K562 (cell line): Measurements from ENCODE around the gene EPHA7. TPM values are rescaled to one million over a fixed set of nuclear protein-coding genes. Genes with fewer than 3 reads are reported as not detected.

Source experiments
- ATAC-seq: fragments of 200-7000 bp; cut with Tn5 transposase; 3 replicates; pipeline ENCODE4 v1.9.1; 2020; ENCODE audit warnings: moderate library complexity
- BruUV-seq: library from RNA; stranded (reverse); fragments of 400-500 nt; replicated peaks from 2 replicates; lab custom pipeline; 2021; lab: Mats Ljungman, UMichigan
- CTCF ChIA-PET: fragments of 300-600 bp; formaldehyde crosslinking; extraction: SDS; loops from one replicate; lab custom pipeline; 2021; ENCODE audit warnings: low intra/inter-chr PET ratio; lab: Yijun Ruan, JAX
- POLR2A ChIA-PET: fragments of 300-600, 350-650 bp; sonication (Branson Sonifier 250); formaldehyde crosslinking; extraction: SDS; loops from one replicate; lab custom pipeline; 2021; ENCODE audit warnings: antibody characterized with exemption, inconsistent platforms; lab: Yijun Ruan, JAX
- DNase-seq, 4 experiments: peaks; one replicate each; pipeline versions ENCODE4 v3.0.0 to v3.0.0-alpha.2; 2011 to 2018; ENCODE audit warnings: low spot score in 3 of 4, mixed read lengths in 3 of 4; ENCODE audit errors: extremely low read depth in 1 of 4
- FAIRE-seq: peaks from 2 replicates; lab custom pipeline; 2011; peaks lifted over from hg19 to GRCh38; lab: Jason Lieb, UNC
- H2AFZ ChIP-seq: 2 replicates; pipeline ENCODE4 v1.6.0; 2011; ENCODE audit warnings: low read depth, low read length, control low read depth, inconsistent platforms
- H3K27ac ChIP-seq: fragments of 200-600 bp; 3 replicates; pipeline ENCODE4 v1.8.0; 2011; ENCODE audit warnings: low read depth, mild to moderate bottlenecking, control low read depth, inconsistent platforms, low read length, moderate library complexity, mixed read lengths; ENCODE audit errors: extremely low read depth
- H3K27me3 ChIP-seq, 2 experiments: fragments of 300-600 bp in 1 of 2; 2 replicates in 1 of 2; 3 replicates in 1 of 2; pipeline versions ENCODE4 v1.6.0 to v1.8.0; 2011; ENCODE audit warnings: inconsistent platforms in 2 of 2, low read length in 2 of 2, mild to moderate bottlenecking in 1 of 2, mixed read lengths in 1 of 2, moderate library complexity in 1 of 2; ENCODE audit not compliant: control insufficient read depth in 2 of 2, insufficient read depth in 2 of 2
- H3K36me3 ChIP-seq: fragments of 300-600 bp; 3 replicates; pipeline ENCODE4 v1.8.0; 2011; ENCODE audit warnings: mild to moderate bottlenecking, low read length, inconsistent platforms; ENCODE audit not compliant: control insufficient read depth, insufficient read depth
- H3K4me1 ChIP-seq, 2 experiments: fragments of 200-600 bp in 1 of 2; replicated peaks in 1 of 2; 2 replicates in 1 of 2; 3 replicates in 1 of 2; pipeline versions ENCODE4 v1.5.1 to v1.8.0; 2011; ENCODE audit warnings: inconsistent platforms in 2 of 2, low read length in 2 of 2, mild to moderate bottlenecking in 1 of 2, mixed read lengths in 1 of 2, moderate library complexity in 1 of 2; ENCODE audit not compliant: control insufficient read depth in 2 of 2, insufficient read depth in 2 of 2
- H3K4me2 ChIP-seq: 2 replicates; pipeline ENCODE4 v1.6.1; 2011; ENCODE audit warnings: low read length, control low read depth, inconsistent platforms, mixed read lengths; ENCODE audit not compliant: insufficient read depth
- H3K4me3 ChIP-seq: fragments of 200-600 bp; sonication (generic), shearing (Covaris generic); 2 replicates; pipeline ENCODE4 v1.5.1; 2016; ENCODE audit warnings: control low read depth, inconsistent platforms
- H3K79me2 ChIP-seq: fragments of 200-600 bp; 3 replicates; pipeline ENCODE4 v1.8.0; 2011; ENCODE audit warnings: low read length, inconsistent platforms; ENCODE audit not compliant: control insufficient read depth, insufficient read depth
- H3K9ac ChIP-seq, 2 experiments: 2 replicates each; pipeline versions ENCODE4 v1.6.0 to v1.6.1; 2011; ENCODE audit warnings: low read depth in 2 of 2, low read length in 2 of 2, control low read depth in 1 of 2, inconsistent platforms in 1 of 2, mild to moderate bottlenecking in 1 of 2, mixed read lengths in 1 of 2; ENCODE audit not compliant: insufficient read depth in 1 of 2
- H3K9me1 ChIP-seq: one replicate; pipeline ENCODE4 v1.6.0; 2011; ENCODE audit warnings: inconsistent platforms, mild to moderate bottlenecking, low read length, moderate library complexity; ENCODE audit not compliant: control insufficient read depth, insufficient read depth
- H3K9me3 ChIP-seq: replicated peaks from 2 replicates; pipeline ENCODE4 v1.5.1; 2011; ENCODE audit warnings: low read depth, low read length, inconsistent platforms; ENCODE audit not compliant: control insufficient read depth, insufficient read depth
- H4K20me1 ChIP-seq: replicated peaks from 2 replicates; pipeline ENCODE4 v1.6.1; 2011; ENCODE audit warnings: low read length, inconsistent platforms, mixed read lengths; ENCODE audit not compliant: control insufficient read depth, insufficient read depth
- FOXP4 ChIP-seq: sonication (generic); formaldehyde crosslinking; IDR thresholded peaks from 2 replicates; pipeline ENCODE4 v1.8.0; 2022; ENCODE audit warnings: mild to moderate bottlenecking, missing genetic modification reagents, borderline replicate concordance
- KAT7 ChIP-seq: sonication (generic); formaldehyde crosslinking; IDR thresholded peaks from 2 replicates; pipeline ENCODE4 v1.8.0; 2022; ENCODE audit warnings: missing genetic modification reagents, mild to moderate bottlenecking, borderline replicate concordance
- NR1H2 ChIP-seq: sonication (generic); formaldehyde crosslinking; IDR thresholded peaks from 2 replicates; pipeline ENCODE4 v1.4.0; 2020; ENCODE audit warnings: mild to moderate bottlenecking, missing genetic modification reagents
- PTBP1 ChIP-seq: fragments of 200-400 bp; formaldehyde crosslinking; IDR thresholded peaks from 2 replicates; pipeline ENCODE4 v1.6.1; 2017; ENCODE audit warnings: low read depth, low read length
- SAFB2 ChIP-seq: fragments of 200-400 bp; formaldehyde crosslinking; IDR thresholded peaks from 2 replicates; pipeline ENCODE4 v1.6.1; 2018; ENCODE audit warnings: borderline replicate concordance, low read length, low read depth, moderate library complexity; ENCODE audit not compliant: severe bottlenecking
- SP2 ChIP-seq: IDR thresholded peaks from 2 replicates; pipeline ENCODE4 v1.6.1; 2011; ENCODE audit warnings: mild to moderate bottlenecking, low read depth, low read length, moderate library complexity; ENCODE audit not compliant: poor library complexity, severe bottlenecking; ENCODE audit errors: extremely low read depth
- TRIM25 ChIP-seq: fragments of 450-650 bp; IDR thresholded peaks from 2 replicates; pipeline ENCODE4 v1.7.0; 2016; ENCODE audit warnings: borderline replicate concordance
- ZBED1 ChIP-seq: IDR thresholded peaks from 2 replicates; pipeline ENCODE4 v1.6.1; 2014
- ZBTB12 ChIP-seq: fragments of 250-450 bp; sonication (Bioruptor Pico); IDR thresholded peaks from 2 replicates; pipeline ENCODE4 v1.4.0; 2020
- ZNF224 ChIP-seq: sonication (generic); formaldehyde crosslinking; IDR thresholded peaks from 2 replicates; pipeline ENCODE4 v1.8.0; 2022; ENCODE audit warnings: mild to moderate bottlenecking, missing genetic modification reagents
- ZNF324 ChIP-seq: fragments of 250-450 bp; sonication (Bioruptor Pico); IDR thresholded peaks from 2 replicates; pipeline ENCODE4 v1.4.0; 2020; ENCODE audit warnings: mild to moderate bottlenecking
- ZNF551 ChIP-seq: fragments of 250-450 bp; sonication (Bioruptor Pico); IDR thresholded peaks from 2 replicates; pipeline ENCODE4 v1.5.0; 2021; ENCODE audit warnings: mild to moderate bottlenecking, moderate library complexity
- ZNF583 ChIP-seq: fragments of 250-450 bp; sonication (Bioruptor Pico); IDR thresholded peaks from 2 replicates; pipeline ENCODE4 v1.4.0; 2020
- in situ Hi-C: fragments of 300-500 bp; cut with MboI; formaldehyde crosslinking; loops from 4 replicates; pipeline ENCODE4 v1.15.0; 2018; ENCODE audit warnings: inconsistent platforms, mixed read lengths
- intact Hi-C: fragments of 100-400 bp; cut with micrococcal nuclease; formaldehyde crosslinking; loops from 2 replicates; pipeline ENCODE4 v1.14.2; 2022
- polyA plus RNA-seq, 8 experiments: library from polyadenylated mRNA; depleted of rRNA in 4 of 8; stranded (reverse) in 5 of 8; unstranded in 3 of 8; fragments of >200 nt; fragmentation: Nextera tagmentation in 2 of 8; fragmentation: Illumina TruSeq in 1 of 8; extraction: Ambion mirVana in 2 of 8; extraction: Trizol in 1 of 8; gene quantifications; 2 replicates each; pipeline versions ENCODE4 v1.2.1 to v1.2.3, GENCODE V29; 2011 to 2014; ENCODE audit warnings: inconsistent platforms in 1 of 8, missing spikeins in 1 of 8
- total RNA-seq, 7 experiments: library from RNA; depleted of rRNA in 6 of 7; stranded (reverse); fragments of >200 nt in 6 of 7; fragmentation: Illumina TruSeq in 2 of 7; extraction: Trizol in 2 of 7; gene quantifications; 2 replicates each; pipeline versions ENCODE4 v1.2.1 to v1.2.3, GENCODE V29; 2011 to 2021; ENCODE audit warnings: low replicate concordance in 1 of 7

Gene EPHA7
- total and polyA plus RNA-seq, 9 of the 15 experiments (the other 6 are each of a cell fraction or from before 2014, with no cell fraction given) = not detected

- Histone ChIP-seq H3K9ac (no peak overlapping the region), H3K36me3 (no peaks in the 10 kb centered on the region), H3K9me1 (no peaks in the 10 kb centered on the region), H4K20me1 (no peaks in the 10 kb centered on the region), H3K27me3 (no peaks in the 10 kb centered on the region), H2AFZ (no peak overlapping the region), H3K27ac (no peak overlapping the region), H3K4me1 (no peaks in the 10 kb centered on the region), H3K9me3 (peaks cover 3% of the 10 kb centered on the region), H3K79me2 (no peaks in the 10 kb centered on the region), H3K4me2 (no peak overlapping the region), H3K4me3 (no peak overlapping the region)
- intact Hi-C loops (no loop called here), in situ Hi-C loops (no loop called here)
- POLR2A ChIA-PET = no interaction called here
- FAIRE-seq = no peak
- CTCF ChIA-PET = no interaction called here
- no TSS peak for BruUV-seq
- no peak for TF ChIP-seq ZNF324 (CRISPR knock-in tag)
- TF ChIP-seq PTBP1 = no peak
- no peak for TF ChIP-seq KAT7 (CRISPR knock-in tag)
- no peak for TF ChIP-seq ZNF551
- TF ChIP-seq TRIM25 = no peak
- no peak for TF ChIP-seq ZNF583 (CRISPR knock-in tag)
- TF ChIP-seq ZBED1 = no peak
- TF ChIP-seq ZNF224 (CRISPR knock-in tag) = no peak
- no peak for TF ChIP-seq NR1H2 (CRISPR knock-in tag)
- TF ChIP-seq FOXP4 (CRISPR knock-in tag) = no peak
- TF ChIP-seq SAFB2 = no peak
- TF ChIP-seq ZBTB12 (CRISPR knock-in tag) = no peak
- TF ChIP-seq SP2 = no peak
- ATAC-seq = no peak
- no peak for DNase-seq
Measured at GRCh38 chr6:93242049-93242448, 177.3 kb downstream of the EPHA7 start.
